Fibroblast of mammary gland (primary cell): ENCODE data around the gene ALG14.
"Not testable (repeated sequence)": the region's sequence is repeated elsewhere in the genome, so short reads cannot be mapped to it uniquely, and the experiment has no call there.

Experiments used
- DNase-seq: peaks from one replicate; pipeline ENCODE4 v3.0.0-alpha.2; 2010; ENCODE audit warnings: low read depth
- H3K4me3 ChIP-seq: 2 replicates; pipeline ENCODE4 v1.5.1; 2011; ENCODE audit warnings: low read depth, mild to moderate bottlenecking, low read length, moderate library complexity; ENCODE audit not compliant: control insufficient read depth
- TF ChIP-seq, protein P1 (sequence below): conservative IDR thresholded peaks from 2 replicates; pipeline ENCODE4 v1.5.1; 2011; ENCODE audit warnings: low read depth, low read length, inconsistent platforms; ENCODE audit not compliant: control insufficient read depth, insufficient read depth

The ALG14 gene

DNA sequence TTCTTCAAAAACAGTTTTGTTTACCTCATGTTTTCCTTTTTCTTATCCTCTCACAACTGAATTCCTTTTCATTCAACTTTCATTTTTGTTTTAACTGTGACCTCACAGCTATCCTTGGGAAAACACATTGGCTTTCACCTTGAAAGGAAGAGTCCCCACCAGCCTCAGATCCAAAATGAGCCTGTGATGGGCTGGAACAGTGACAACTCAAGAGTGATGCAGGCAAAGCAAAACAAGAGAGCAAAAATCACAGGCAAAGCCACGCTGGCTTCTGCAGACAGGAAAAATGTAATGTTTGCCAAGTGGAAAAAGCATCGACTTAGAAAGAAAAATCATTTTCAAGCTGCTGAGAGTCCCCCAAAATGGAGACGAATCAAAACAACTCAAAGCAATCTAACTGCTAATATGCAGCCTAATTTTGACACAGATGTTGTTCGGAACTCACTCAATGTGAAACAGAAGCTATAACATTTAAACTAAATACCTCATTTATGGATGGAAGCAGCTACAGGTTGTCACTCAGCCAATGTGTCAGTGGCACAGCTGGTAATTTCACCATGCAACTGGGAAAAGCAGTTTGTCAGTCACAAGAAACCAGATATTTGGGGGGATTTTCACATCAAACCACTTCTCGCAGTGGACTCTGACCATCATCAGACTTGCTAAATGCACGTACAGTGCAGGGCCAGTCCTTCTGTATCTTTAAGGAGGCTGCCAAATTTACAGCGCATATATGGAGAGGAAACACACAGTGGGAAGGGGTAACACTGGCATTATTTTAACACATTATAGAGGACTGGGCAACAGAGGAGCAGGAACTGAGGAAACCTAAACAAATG is 50.7 kb downstream of the ALG14 start:
- H3K4me3 ChIP-seq = no peak overlapping the region
- DNase-seq = no peak
- TF ChIP-seq, protein P1, sequence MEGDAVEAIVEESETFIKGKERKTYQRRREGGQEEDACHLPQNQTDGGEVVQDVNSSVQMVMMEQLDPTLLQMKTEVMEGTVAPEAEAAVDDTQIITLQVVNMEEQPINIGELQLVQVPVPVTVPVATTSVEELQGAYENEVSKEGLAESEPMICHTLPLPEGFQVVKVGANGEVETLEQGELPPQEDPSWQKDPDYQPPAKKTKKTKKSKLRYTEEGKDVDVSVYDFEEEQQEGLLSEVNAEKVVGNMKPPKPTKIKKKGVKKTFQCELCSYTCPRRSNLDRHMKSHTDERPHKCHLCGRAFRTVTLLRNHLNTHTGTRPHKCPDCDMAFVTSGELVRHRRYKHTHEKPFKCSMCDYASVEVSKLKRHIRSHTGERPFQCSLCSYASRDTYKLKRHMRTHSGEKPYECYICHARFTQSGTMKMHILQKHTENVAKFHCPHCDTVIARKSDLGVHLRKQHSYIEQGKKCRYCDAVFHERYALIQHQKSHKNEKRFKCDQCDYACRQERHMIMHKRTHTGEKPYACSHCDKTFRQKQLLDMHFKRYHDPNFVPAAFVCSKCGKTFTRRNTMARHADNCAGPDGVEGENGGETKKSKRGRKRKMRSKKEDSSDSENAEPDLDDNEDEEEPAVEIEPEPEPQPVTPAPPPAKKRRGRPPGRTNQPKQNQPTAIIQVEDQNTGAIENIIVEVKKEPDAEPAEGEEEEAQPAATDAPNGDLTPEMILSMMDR = no peak

DNA sequence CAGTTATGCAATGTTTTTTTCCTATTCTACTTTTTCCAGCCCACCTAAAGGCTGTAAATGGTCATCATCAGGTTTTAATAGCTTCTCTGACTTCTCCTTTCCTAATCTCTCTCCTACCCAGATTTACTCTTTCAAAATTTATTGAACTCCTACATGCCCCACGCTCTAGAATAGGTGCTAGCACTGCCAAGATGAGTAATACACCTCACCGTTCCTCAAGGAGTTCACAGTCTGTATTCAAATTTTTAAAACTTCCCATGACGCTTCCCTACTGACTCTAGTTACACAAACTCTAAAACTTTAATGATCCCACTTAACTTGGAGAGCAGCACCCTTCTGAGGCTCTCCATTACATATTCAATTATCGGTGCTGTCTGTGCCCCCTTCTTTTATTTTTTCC is 51.6 kb downstream of the ALG14 start:
- peak; percentile 56 for DNase-seq
- no peak overlapping the region for H3K4me3 ChIP-seq
- TF ChIP-seq, protein P1 = no peak

DNA sequence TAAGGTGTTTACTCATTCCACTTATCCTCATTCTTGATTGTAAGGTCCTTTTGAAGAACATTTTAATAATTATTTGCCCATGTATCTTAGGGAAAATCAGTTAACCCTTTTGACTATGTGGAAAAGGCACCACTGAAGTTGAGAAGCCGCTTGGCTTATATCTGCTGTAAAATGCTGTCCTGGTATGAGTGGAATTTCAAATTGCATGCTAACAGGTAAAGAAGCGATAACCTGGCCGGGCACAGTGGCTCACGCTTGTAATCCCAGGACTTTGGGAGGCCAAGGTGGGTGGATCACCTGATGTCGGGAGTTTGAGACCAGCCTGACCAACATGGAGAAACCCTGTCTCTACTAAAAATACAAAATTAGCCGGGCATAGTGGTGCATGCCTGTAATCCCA is 53.3 kb downstream of the ALG14 start:
- not testable (repeated sequence) for H3K4me3 ChIP-seq, DNase-seq

DNA sequence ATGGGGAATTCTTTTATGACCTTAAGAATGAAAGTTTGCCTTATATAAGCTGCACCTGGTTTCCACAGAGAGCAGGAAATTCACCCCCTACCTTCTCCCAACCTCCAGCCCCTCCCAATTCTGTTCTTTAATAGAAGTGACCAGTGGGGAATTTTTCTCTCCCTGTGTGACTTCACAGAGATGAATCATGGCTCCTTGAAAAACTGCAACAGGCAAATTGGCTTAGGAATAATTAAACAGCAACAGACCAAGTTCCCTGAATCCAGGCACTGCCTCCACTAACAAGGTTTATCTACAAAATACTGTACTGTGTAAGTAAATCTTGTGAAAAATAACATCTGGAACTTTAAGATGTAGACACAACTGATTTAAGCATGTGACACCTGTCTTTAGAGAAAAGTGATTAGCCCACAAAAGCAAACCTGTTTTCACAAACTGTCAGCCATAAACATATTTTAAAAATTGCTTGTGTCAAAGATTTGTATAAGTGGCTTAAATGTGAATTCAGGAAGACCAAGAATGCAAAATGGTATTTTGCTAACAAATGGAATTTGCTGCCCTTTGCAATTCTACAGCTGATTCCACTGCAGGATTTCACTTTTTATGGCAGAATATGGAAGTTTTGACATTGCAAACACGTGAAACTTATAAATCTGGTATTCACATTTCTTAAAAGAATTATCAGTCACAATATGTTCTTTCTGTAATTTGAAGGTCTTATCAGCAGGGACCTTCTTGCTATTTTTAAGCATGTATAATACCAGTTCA is 54.0 kb downstream of the ALG14 start:
- H3K4me3 ChIP-seq = no peak overlapping the region
- DNase-seq = peak; percentile 58
- TF ChIP-seq, protein P1 = no peak

DNA sequence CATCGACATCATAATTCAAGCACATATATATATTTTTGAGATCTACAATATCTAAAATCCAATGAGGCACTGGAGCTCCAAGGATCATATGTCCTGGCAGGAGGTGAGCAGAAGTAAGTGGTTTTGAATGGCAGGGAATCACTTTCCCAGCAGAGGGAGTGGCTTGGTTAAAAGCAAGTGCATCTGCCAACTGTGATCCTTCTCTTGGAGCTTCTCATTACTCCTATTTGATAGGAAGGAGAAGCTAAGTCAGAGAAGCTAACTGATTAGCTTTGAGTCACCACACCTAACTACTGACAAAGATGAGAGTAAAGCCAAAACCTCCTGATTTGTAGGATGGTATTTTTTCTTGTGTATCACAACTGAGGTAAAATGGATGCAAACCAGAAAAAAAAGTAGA is 55.0 kb downstream of the ALG14 start:
- TF ChIP-seq, protein P1 = no peak

DNA sequence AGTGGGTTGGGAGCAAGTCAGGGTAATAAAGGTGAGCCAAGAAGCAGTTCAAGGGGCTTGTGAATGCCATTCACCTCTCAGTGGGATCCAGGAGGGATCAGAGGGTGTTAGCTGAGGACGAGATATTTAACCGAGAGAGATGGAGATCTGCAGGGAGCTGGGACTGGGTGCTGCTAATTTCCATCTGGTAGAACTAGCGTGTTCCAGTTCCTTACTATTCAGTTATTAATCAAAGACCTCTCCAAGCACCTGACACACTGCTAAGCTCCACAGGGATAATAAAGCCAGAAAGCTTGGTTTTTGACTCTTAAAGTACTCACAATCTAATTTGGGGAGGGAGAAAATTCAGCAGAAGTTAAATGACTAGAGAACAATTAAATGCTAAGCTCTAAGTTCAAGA is 57.7 kb downstream of the ALG14 start:
- no peak overlapping the region for H3K4me3 ChIP-seq
- TF ChIP-seq, protein P1 = no peak
- no peak for DNase-seq

More for the DNA sequence above, 55.0 kb downstream of the ALG14 start:
- DNase-seq = no peak
- no peak overlapping the region for H3K4me3 ChIP-seq

DNA sequence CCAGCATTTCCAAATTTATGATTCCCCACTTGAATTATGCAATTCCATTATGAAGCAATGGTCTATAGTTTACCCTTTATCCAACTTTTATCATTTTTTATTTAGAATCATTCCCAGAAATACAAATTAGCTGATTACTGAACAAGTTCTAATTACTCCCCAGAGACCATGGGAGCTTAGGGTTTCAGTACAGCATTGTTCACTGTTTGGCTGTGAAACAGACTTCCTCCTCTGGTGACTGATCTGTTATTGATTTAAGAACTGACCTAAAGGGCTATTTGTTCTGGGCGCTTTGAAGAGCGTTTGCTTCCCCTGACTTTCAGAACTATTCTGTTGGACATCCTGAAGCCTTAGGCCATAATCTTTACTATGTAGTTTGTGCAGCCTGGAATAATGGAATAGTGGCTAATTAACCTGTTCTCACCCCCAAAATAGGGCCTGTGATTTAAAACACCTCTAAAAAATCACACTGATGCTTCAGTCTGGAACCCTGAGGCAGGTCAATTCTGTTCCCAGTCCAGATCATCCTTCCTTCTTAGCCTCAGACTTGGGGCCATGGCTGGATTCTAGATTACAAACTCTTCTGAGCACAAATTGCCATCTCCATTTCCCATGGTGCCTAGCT is 58.7 kb downstream of the ALG14 start:
- TF ChIP-seq, protein P1 = no peak

More for the DNA sequence above, 58.7 kb downstream of the ALG14 start:
- H3K4me3 ChIP-seq = no peak overlapping the region
- peak; percentile 88 for DNase-seq
